NCI-H510A (cell line): ENCODE results near the gene SIGLEC10.
"Not testable (repeated sequence)": the region's sequence is repeated elsewhere in the genome, so short reads cannot be mapped to it uniquely, and the experiment has no call there.

Source experiments
- DNase-seq: peaks from one replicate; lab custom pipeline; 2025; lab: John Stamatoyannopoulos, UW

SIGLEC10 gene

GRCh38 chr19:51440052-51440451 is 22.6 kb upstream of the SIGLEC10 start:
- no peak for DNase-seq

- no peak for DNase-seq
Observed at GRCh38 chr19:51439021-51439465, 21.6 kb upstream of the SIGLEC10 start.

GRCh38 chr19:51434456-51434855 is 17.0 kb upstream of the SIGLEC10 start:
- no peak for DNase-seq

GRCh38 chr19:51433043-51433442 is 15.6 kb upstream of the SIGLEC10 start:
- no peak for DNase-seq

- DNase-seq = no peak
Observed at GRCh38 chr19:51431124-51431523, 13.7 kb upstream of the SIGLEC10 start.

GRCh38 chr19:51430221-51430620 is 12.8 kb upstream of the SIGLEC10 start:
- no peak for DNase-seq

GRCh38 chr19:51427201-51427600 is 9.8 kb upstream of the SIGLEC10 start:
- DNase-seq = no peak

- DNase-seq = no peak
Observed at GRCh38 chr19:51422053-51422448, 4.6 kb upstream of the SIGLEC10 start.

GRCh38 chr19:51421229-51422052 is 4.0 kb upstream of the SIGLEC10 start:
- no peak for DNase-seq

- not testable (repeated sequence) for DNase-seq
Observed at GRCh38 chr19:51420511-51420910, 3.1 kb upstream of the SIGLEC10 start.

GRCh38 chr19:51418707-51419106 is 1.3 kb upstream of the SIGLEC10 start:
- no peak for DNase-seq

- no peak for DNase-seq
Observed at GRCh38 chr19:51417810-51418157, 342 bp upstream of the SIGLEC10 start.

GRCh38 chr19:51416422-51416821 is 1.0 kb downstream of the SIGLEC10 start:
- DNase-seq = not testable (repeated sequence)

- no peak for DNase-seq
Observed at GRCh38 chr19:51415187-51415586, 2.3 kb downstream of the SIGLEC10 start.

GRCh38 chr19:51410950-51411748 is 6.3 kb downstream of the SIGLEC10 start:
- no peak for DNase-seq

GRCh38 chr19:51407511-51408131 is 9.8 kb downstream of the SIGLEC10 start:
- DNase-seq = no peak

GRCh38 chr19:51402117-51402516 is 15.3 kb downstream of the SIGLEC10 start:
- DNase-seq = no peak

GRCh38 chr19:51399936-51400335 is 17.5 kb downstream of the SIGLEC10 start:
- not testable (repeated sequence) for DNase-seq

GRCh38 chr19:51399231-51399630 is 18.2 kb downstream of the SIGLEC10 start:
- no peak for DNase-seq

GRCh38 chr19:51398096-51398704 is 19.2 kb downstream of the SIGLEC10 start:
- DNase-seq = no peak

- not testable (repeated sequence) for DNase-seq
Observed at GRCh38 chr19:51397453-51397852, 20.0 kb downstream of the SIGLEC10 start.

- DNase-seq = no peak
Observed at GRCh38 chr19:51396175-51396574, 21.3 kb downstream of the SIGLEC10 start.
